Stimulated activated CD8-positive, alpha-beta memory T cell treated with anti-CD3 and anti-CD28 coated beads, Interleukin-2, amount 100 ng/mL, for 48 hours (primary cell): ENCODE data around the gene PTPRE.

Experiments used
- DNase-seq, 2 donors: peaks; one replicate each; pipeline ENCODE4 v3.0.0-alpha.2; 2020; ENCODE audit warnings: low read depth in 2 of 2

Gene PTPRE

GRCh38 chr10:128059266-128059981, 152.5 kb downstream of the PTPRE start:
- no peak for DNase-seq

- no peak for DNase-seq
Observed at GRCh38 chr10:128059982-128060293, 153.0 kb downstream of the PTPRE start.

- no peak for DNase-seq
Observed at GRCh38 chr10:128060341-128061250, 153.7 kb downstream of the PTPRE start.

DNA sequence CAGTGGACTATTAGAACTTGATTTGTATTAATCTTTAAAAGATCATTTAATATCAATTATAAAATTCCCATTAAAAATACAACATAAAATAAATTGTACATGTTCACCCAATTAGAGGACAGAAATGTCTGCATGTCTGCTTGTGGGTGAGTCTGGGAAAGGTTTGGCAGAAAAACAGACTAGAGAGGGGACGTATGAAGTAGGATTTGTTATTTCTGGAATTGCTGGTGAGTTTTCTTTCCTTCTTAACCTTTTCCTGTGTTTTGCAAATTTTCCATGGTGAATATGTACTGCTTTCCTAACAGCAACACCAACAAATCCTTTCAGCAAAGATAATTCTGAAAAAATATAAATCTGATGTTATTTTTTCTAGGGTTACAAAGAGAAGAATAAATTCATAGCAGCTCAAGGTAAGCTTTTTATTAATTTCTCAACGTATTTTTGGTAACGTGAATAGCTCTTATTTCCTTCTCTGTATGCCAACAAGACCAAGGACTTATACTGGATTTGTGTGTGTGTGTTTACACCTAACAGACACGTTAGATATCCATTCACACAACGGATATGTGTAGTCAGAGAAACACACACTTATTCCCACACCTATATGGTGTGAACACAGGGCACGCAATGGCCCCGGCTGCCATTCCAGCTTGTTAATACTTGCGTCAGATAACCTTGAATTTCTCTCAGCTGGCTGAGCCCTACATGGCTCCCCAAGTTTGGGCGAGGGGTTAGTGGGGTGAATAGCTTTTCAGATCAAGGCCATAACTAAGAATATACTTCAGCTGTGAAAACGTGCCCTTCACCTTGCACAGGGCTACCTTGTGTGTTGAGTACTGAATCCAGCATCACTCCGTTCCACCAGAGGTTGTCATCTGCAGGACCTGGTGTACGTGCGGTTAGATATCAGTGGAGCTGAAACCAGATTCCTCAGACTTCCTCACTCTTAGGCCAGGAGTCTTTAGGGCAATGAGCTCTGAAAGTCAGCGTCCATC, 154.7 kb downstream of the PTPRE start:
- DNase-seq: no peak

DNA sequence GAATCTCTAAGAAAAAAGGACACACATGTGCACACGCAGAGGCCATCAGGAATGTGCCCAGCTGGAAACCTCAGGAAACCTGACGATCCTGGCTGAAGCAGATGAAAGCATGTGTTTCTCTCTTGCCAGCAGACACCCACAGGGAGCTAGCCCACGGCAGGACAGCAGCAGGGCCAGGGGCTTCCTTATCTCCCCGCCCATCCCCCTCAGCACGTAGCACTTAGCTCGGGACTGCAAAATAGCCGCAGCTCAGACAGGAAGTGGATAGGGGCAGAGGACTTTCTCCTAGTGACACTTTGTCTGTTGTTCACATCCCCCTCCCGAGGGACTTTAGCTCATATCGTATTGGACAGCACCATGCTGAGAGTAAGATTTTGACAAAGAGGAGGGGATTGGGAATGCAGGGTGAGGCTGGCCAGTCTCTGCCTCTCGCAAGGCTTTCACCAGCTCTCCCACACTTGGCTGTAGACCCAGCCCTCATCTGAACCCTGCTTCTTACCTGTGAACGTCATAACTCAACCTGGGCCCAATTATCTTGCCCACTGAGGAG, 155.5 kb downstream of the PTPRE start:
- DNase-seq: no peak

GRCh38 chr10:128062881-128063563, 156.1 kb downstream of the PTPRE start:
- DNase-seq: peak in 1 of 2 donors; percentile 21

- peak; percentile 23 to 42 for DNase-seq
Observed at GRCh38 chr10:128063736-128064107, 156.8 kb downstream of the PTPRE start.

DNA sequence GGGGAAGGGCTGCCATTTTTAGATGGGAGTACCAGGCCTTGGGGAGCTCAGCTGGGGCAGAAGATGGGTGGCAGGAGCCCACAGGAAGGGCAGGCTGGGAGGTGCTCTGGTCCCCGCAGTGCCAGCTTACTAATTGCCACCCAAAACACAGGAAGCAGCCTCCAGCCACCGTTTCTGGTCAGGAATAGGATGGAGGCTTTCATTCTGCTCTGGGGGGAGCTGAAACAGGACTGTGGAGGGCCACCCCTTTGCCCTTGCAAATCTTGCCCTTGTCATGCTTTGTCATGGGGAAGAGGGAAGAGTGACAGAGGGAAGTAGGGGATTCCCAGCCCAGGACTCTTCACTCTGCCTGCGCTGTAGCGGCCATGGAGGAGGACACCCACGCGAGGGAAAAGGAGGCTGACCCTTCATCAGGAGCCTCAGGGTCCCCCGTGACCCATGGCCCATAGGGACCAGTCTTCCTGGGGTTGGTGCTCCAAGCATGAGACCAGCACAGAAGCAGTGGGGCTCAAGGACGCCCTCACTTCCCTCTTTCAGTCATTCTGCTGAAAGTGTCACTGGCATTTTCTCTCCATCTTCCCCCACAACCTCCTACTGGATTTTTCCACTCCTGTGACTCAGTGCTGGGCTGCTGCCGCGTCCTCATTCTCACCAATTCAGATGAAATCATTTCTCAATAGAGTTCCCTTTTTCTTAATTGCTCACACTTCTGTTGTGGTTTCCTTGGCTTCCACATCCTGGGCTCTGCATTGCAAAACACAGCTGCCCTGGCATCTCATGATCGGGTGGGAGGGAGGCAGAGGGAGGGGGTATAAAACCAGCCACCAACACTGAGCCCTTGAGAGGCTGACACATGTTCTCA, 157.4 kb downstream of the PTPRE start:
- peak; percentile 62 to 67 for DNase-seq

DNA sequence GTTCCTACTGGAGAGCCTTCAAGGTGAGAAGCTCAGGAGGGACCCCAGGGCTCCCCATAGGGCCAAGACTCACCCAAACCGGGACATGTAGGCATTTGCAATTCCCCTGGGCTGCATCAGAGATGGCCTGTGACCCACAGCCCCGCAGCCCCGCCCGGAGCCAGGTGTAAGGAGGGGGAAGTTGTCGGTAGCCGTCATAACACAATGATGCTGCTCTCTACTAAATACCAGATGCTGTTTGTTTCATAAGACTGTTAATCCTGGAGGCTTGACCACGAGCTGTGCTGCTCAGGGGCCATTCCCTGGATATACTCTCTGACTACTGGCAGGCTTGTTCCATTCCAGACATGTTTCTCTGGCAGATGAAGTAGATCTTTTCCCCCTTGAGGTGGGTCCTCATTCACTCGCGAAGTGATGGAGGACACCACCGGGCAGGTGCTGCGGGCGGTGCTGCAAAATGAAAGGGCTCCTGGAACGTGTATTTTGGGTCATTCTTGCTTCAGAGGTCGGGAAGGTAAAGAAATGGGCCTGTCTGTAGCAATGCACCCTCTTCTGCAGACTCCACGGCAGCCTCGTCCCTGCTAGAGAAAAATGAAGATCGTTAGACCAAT, 158.2 kb downstream of the PTPRE start:
- no peak for DNase-seq

DNA sequence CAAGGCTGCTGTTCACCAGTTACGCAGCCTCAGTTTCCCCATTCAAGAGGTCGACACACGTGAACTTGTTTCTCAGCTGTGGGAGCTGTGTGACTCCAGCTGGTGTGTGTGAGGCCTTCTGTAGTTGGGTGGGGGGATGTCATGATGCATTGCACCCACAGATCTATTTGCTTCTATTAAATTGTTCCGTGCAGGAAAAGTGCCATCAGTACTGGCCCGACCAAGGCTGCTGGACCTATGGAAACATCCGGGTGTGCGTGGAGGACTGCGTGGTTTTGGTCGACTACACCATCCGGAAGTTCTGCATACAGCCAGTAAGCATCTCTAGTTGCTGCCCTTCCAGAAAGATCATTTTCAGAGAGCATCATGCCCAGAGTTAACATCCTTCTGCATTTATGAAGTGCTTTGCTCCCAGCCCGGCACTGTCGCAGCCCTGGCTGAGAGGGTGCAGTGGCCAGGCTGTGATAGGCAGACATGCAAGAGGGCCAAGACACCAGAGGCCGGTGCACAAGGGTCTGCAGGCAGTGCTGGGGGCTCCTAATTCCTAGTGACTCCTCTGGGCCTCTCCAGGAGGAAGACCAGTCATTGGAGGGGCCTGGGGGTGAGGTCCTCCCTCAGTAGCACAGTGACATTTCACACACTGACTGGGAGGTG, 159.1 kb downstream of the PTPRE start:
- no peak for DNase-seq

- no peak for DNase-seq
Observed at GRCh38 chr10:128066870-128067382, 160.0 kb downstream of the PTPRE start.

DNA sequence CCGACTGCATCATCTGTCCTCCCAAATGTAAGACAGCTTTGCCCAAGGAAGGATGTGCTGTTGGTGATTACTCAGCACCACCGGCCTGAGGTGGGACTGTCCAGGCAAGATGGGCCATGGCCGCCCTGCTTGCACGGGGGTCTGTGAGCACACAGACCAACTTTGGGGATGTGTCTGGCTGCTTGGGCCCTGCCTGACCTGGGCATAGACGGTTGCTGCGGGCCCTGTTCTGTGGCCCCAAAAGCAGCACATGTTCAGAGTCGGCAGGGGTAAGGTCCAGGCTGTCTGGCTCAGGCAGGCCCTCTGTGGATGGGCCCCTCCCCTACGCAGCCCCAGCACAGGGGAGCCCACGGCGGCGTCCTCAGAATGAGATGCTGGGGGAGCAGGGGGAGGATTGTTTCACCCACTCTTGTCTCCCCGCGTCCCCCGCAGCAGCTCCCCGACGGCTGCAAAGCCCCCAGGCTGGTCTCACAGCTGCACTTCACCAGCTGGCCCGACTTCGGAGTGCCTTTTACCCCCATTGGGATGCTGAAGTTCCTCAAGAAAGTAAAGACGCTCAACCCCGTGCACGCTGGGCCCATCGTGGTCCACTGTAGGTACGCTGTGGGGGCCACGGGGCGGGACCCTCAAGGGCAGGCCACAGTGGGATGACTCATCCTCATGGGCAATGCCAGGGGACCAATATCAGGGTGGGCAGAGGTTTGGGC, 160.9 kb downstream of the PTPRE start:
- no peak for DNase-seq

- DNase-seq: no peak
Observed at GRCh38 chr10:128068398-128069285, 161.7 kb downstream of the PTPRE start.

DNA sequence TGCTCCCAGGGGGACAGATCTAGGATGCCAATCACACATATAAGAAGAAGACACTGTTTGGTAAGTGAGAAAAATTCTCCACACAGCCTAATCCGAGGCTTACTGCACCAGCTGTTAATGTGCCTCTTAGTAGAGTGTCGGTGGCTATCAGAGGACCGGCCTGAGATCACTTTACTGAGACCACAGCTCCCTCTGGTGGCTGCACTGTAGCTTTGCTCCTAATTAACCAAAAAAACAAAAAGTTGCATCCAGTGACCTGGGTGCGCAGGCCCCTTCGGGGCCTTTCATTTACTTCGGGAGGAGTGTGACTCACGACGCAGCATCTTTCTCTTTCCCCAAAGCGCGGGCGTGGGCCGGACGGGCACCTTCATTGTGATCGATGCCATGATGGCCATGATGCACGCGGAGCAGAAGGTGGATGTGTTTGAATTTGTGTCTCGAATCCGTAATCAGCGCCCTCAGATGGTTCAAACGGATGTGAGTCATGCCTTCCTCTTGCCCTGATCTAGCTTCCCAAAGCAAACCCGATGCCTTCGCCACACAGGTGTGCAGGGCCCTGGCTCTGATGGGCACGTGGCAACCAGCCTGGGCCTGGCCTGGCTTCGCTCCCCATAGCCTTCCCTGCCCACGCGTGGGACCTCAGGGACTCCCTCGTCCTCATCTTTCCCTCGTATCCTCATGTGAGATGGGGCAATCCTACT, 162.6 kb downstream of the PTPRE start:
- DNase-seq: peak; percentile 66 to 68

DNA sequence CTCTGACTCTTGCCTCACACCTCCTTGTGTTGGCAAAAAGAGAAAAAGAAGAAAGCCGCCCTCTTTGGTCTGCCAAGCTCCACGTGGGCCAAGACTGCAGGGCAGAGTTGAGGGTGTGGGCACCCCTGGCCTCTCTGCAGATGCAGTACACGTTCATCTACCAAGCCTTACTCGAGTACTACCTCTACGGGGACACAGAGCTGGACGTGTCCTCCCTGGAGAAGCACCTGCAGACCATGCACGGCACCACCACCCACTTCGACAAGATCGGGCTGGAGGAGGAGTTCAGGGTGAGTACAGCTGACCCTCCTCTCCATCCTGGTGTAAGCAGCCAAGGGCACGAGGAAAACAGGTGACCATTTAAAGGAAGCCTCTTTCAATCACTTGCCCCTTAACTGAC, 163.3 kb downstream of the PTPRE start:
- DNase-seq: no peak

GRCh38 chr10:128070721-128071416, 164.0 kb downstream of the PTPRE start:
- no peak for DNase-seq
